ENCODE results near the gene TGM4. TPM values are rescaled to one million over a fixed set of nuclear protein-coding genes. Genes with fewer than 3 reads are reported as not detected.
A peak's percentile ranks its signal among the peaks of the same experiment; 100 is the strongest.

TGM4 gene
- total RNA-seq, 3 donors from 2014 or later: 0.16 TPM; not detected in 2

DNA sequence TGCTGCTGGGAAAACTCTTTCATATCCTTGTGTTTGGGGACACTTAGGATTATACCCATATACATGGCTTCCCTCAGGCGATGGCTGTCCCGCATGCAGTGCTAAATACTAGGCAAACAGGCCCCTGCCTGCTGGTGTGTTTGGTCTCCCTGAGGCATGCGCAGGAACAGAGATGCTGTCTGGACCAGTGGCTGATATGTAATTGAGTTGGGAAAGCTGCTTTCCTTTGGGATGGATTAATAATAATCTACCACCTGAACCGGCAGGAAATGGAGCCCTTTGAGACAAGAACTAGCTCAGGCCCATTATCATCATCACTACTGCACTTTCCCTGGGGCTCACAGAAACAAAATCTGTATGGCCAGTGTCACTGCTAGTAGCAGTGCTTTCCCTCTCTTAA is 83.6 kb downstream of the TGM4 start:
- Histone ChIP-seq H3K27ac (no peak overlapping the region), H3K4me3 (no peak overlapping the region), H3K4me1 (peaks cover 0 to 5% of the 10 kb centered on the region in 2 donors), H3K9me3 (no peaks in the 10 kb centered on the region), H3K27me3 (no peaks in the 10 kb centered on the region), H3K36me3 (no peaks in the 10 kb centered on the region)
- intact Hi-C loops (cut with DNase I; ENCODE audit: low total_unique reads): no loop called here
- no peak for DNase-seq (ENCODE audit: low spot score in 2 of 2)
- no peak for TF ChIP-seq POLR2AphosphoS5 (IDR thresholded peaks at IDR 0.05)
- TF ChIP-seq, protein P1, sequence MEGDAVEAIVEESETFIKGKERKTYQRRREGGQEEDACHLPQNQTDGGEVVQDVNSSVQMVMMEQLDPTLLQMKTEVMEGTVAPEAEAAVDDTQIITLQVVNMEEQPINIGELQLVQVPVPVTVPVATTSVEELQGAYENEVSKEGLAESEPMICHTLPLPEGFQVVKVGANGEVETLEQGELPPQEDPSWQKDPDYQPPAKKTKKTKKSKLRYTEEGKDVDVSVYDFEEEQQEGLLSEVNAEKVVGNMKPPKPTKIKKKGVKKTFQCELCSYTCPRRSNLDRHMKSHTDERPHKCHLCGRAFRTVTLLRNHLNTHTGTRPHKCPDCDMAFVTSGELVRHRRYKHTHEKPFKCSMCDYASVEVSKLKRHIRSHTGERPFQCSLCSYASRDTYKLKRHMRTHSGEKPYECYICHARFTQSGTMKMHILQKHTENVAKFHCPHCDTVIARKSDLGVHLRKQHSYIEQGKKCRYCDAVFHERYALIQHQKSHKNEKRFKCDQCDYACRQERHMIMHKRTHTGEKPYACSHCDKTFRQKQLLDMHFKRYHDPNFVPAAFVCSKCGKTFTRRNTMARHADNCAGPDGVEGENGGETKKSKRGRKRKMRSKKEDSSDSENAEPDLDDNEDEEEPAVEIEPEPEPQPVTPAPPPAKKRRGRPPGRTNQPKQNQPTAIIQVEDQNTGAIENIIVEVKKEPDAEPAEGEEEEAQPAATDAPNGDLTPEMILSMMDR (IDR thresholded peaks at IDR 0.05): no peak
- no peak for TF ChIP-seq POLR2A (IDR thresholded peaks at IDR 0.05)

DNA sequence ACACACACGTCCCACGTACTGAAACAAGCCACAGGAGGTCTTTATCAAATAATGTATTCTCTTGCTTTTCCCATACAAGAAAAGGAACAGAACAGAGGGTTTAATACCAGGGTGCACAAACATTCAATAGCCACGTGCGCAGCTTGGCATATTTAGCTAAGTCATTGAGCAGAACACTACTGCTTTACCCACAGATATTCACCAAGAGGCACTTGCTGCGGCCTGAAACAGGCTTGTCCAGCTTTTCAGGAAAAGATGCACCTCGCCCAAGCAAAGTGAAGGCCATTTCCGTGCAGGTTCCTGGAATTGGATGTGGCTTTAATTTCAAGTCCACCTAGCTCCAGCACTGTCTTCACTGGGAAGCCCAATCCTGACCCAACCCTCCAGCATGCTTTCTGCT is 84.0 kb downstream of the TGM4 start:
- DNase-seq (ENCODE audit: low spot score in 2 of 2): no peak
- H3K4me1 ChIP-seq: peaks cover 0 to 7% of the 10 kb centered on the region in 2 donors
- intact Hi-C loops (cut with DNase I; ENCODE audit: low total_unique reads): no loop called here
- no peaks in the 10 kb centered on the region for H3K9me3 ChIP-seq
- H3K36me3 ChIP-seq: no peaks in the 10 kb centered on the region
- H3K27ac ChIP-seq: no peak overlapping the region
- no peak overlapping the region for H3K4me3 ChIP-seq
- no peaks in the 10 kb centered on the region for H3K27me3 ChIP-seq
- TF ChIP-seq, protein P1 (IDR thresholded peaks at IDR 0.05): no peak
- no peak for TF ChIP-seq POLR2A (IDR thresholded peaks at IDR 0.05)
- TF ChIP-seq POLR2AphosphoS5 (IDR thresholded peaks at IDR 0.05): no peak

DNA sequence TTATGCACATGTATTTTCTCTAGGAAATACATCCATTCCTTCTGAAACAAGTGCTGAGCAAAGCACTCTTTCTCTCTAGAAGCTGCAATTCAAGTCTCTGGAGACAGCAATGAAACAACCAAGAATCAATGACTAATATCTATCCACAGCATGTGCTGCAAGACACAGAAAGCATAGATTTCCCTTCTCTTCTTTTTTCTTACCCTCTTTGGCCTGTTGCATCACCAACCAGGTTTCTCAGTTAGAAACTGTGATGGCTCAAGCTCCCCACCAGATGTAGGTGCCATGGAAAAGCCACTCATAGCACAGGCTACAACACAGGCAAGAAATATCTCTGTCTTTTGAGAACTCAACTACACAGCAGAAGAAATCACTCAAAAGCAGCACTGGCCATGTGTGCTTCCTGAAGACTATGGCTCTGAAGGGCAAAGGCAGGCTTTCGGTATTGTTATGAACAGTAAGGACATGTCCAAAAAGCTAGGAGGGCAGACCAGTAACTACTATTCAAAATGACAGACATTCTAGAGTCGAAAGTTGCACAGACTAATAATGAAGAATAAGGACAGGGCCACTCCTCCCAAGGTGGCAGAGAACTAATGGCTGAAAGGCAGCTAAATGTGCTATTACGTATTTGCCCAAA is 86.1 kb downstream of the TGM4 start:
- TF ChIP-seq POLR2A (IDR thresholded peaks at IDR 0.05) (no peak), POLR2AphosphoS5 (IDR thresholded peaks at IDR 0.05) (no peak)
- TF ChIP-seq, protein P1 (IDR thresholded peaks at IDR 0.05): no peak
- no peak for DNase-seq (ENCODE audit: low spot score in 2 of 2)
- Histone ChIP-seq H3K4me3 (no peak overlapping the region), H3K27ac (no peak overlapping the region), H3K36me3 (no peaks in the 10 kb centered on the region), H3K9me3 (no peaks in the 10 kb centered on the region), H3K4me1 (peaks cover 0 to 7% of the 10 kb centered on the region in 2 donors), H3K27me3 (no peaks in the 10 kb centered on the region)
- intact Hi-C loops (cut with DNase I; ENCODE audit: low total_unique reads): no loop called here

DNA sequence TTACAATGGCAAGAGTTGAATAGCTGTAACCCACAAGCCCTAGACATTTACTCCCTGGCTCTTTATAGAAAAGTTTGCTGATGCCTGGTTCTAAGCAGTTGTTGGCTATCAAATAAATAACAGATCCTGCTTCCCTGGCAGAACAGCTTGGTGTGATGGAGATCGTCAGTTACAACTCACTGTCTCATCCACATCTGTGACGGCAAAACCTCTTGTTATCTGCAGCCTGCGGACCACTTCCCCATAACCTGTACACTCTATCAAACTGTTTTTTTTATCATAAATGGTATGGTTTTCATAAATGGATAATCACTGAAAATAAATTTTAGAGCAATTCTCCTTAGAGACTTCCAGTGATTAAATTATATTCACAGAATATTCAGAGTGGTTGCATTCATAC is 87.5 kb downstream of the TGM4 start:
- peaks cover 0 to 7% of the 10 kb centered on the region in 2 donors for H3K4me1 ChIP-seq
- no peaks in the 10 kb centered on the region for H3K36me3 ChIP-seq
- no peaks in the 10 kb centered on the region for H3K27me3 ChIP-seq
- H3K9me3 ChIP-seq: no peaks in the 10 kb centered on the region
- DNase-seq (ENCODE audit: low spot score in 2 of 2): no peak
- H3K4me3 ChIP-seq: no peak overlapping the region
- peak overlapping the region in 1 of 2 donors; percentile 62 for H3K27ac ChIP-seq
- intact Hi-C loops (cut with DNase I; ENCODE audit: low total_unique reads): no loop called here
- TF ChIP-seq POLR2AphosphoS5 (IDR thresholded peaks at IDR 0.05) (no peak), POLR2A (IDR thresholded peaks at IDR 0.05) (no peak)
- TF ChIP-seq, protein P1 (IDR thresholded peaks at IDR 0.05): no peak

DNA sequence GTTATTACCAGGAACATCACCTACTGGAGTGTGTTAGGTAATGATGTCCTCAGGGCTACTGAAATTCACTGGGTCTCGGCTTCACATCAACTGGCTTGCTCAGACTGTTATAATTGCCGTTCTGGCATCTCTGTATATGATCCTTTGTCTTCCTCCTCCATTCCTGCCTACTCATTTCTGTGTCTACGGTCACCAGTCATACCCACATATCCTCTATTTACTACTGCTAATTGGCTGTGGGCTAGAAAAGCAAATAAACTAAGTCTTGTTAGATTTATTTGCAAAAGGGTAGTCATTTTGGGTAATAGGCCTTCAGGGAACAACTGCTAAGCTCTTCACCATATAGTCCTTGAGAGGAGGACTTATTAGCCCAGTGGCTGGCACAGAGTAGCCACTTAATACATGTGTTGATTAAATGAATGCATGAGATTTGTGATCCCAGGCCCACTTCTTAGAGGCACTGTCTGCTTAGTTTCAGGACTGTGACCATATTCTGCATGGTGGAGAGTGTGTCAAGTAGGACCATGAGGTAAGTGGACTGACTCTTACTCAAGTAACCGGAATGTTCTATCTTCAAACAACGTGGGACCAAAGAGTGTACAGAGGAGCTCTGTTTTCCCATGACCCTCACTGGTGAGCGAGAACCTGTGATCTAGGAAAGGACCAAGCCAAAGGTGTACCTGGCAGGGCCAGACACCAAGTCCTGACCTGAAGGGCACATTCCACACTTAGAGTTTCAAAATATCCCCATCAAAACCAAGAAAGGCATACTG is 88.4 kb downstream of the TGM4 start:
- TF ChIP-seq, protein P1 (IDR thresholded peaks at IDR 0.05): no peak
- TF ChIP-seq POLR2A (IDR thresholded peaks at IDR 0.05) (no peak), POLR2AphosphoS5 (IDR thresholded peaks at IDR 0.05) (no peak)
- Histone ChIP-seq H3K27me3 (no peaks in the 10 kb centered on the region), H3K36me3 (no peaks in the 10 kb centered on the region), H3K4me1 (peaks cover 0 to 7% of the 10 kb centered on the region in 2 donors), H3K27ac (peak overlapping the region; percentile 3 to 62), H3K9me3 (no peaks in the 10 kb centered on the region), H3K4me3 (no peak overlapping the region)
- peak in 1 of 2 donors; percentile 32 for DNase-seq (ENCODE audit: low spot score in 2 of 2)
- intact Hi-C loops (cut with DNase I; ENCODE audit: low total_unique reads): no loop called here

Data from breast epithelium (tissue), 4 donors.